Uterus (tissue), 4 donors: ENCODE results near the gene SERPINE1. TPM values are rescaled to one million over a fixed set of nuclear protein-coding genes. Genes with fewer than 3 reads are reported as not detected.
A peak's percentile ranks its signal among the peaks of the same experiment; 100 is the strongest.

Experiments used
- DNase-seq, 2 donors: peaks; one replicate each; pipeline ENCODE4 v3.0.0-alpha.2; 2019 to 2020
- H3K27ac ChIP-seq, 2 donors: fragments of 200-600 bp; sonication (generic); 1 replicate in 1 of 2; 2 replicates in 1 of 2; pipeline ENCODE4 v1.5.1; 2016 to 2018
- H3K27me3 ChIP-seq, 2 donors: fragments of 200-600 bp; sonication (generic); one replicate each; pipeline ENCODE4 v1.5.1; 2018 to 2019; ENCODE audit warnings: control low read depth in 1 of 2
- H3K36me3 ChIP-seq, 2 donors: fragments of 200-600 bp; sonication (generic); one replicate each; pipeline ENCODE4 v1.5.1; 2019; ENCODE audit warnings: control low read depth in 1 of 2
- H3K4me1 ChIP-seq, 2 donors: fragments of 200-600 bp; sonication (generic); one replicate each; pipeline ENCODE4 v1.5.1; 2018 to 2019; ENCODE audit warnings: control low read depth in 1 of 2
- H3K4me3 ChIP-seq, 2 donors: fragments of 200-600 bp; sonication (generic); 1 replicate in 1 of 2; 2 replicates in 1 of 2; pipeline ENCODE4 v1.5.1; 2018 to 2019; ENCODE audit warnings: mild to moderate bottlenecking in 1 of 2
- H3K9me3 ChIP-seq, 2 donors: fragments of 200-600 bp; sonication (generic); one replicate each; pipeline ENCODE4 v1.5.1; 2019; ENCODE audit warnings: control low read depth in 1 of 2
- POLR2A ChIP-seq, 2 donors: fragments of 450-650 bp; IDR thresholded peaks; one replicate each; pipeline ENCODE4 v1.6.1; 2016; ENCODE audit warnings: antibody characterized with exemption in 2 of 2, mild to moderate bottlenecking in 1 of 2, moderate library complexity in 1 of 2
- intact Hi-C: fragments of 100-400 bp; cut with DNase I; formaldehyde crosslinking; loops from one replicate; pipeline ENCODE4 v1.15.1; 2023; ENCODE audit warnings: low total_unique reads
- total RNA-seq, 4 donors: library from RNA; depleted of rRNA in 3 of 4; stranded (reverse); fragments of >200 nt in 3 of 4; gene quantifications; one replicate each; pipeline versions ENCODE4 v1.1.0 to v1.2.4, GENCODE V29; 2014 to 2023
- TF ChIP-seq, protein P1 (sequence below), 4 experiments: fragments of 200-600 bp in 2 of 4; fragments of 450-650 bp in 2 of 4; sonication (generic) in 2 of 4; IDR thresholded peaks; one replicate each; pipeline ENCODE4 v1.5.1; 2016 to 2019; ENCODE audit warnings: antibody characterized with exemption in 4 of 4, mild to moderate bottlenecking in 2 of 4, moderate library complexity in 1 of 4
- donor health status: DM: yes; HTN: yes; CAD: no.

Gene SERPINE1
- total RNA-seq = 10 to 100 TPM in 1 of 4 donors, 1 to 10 TPM in 2, under 1 TPM in 1; 0.51 to 10.6 (median 5.5) TPM

DNA sequence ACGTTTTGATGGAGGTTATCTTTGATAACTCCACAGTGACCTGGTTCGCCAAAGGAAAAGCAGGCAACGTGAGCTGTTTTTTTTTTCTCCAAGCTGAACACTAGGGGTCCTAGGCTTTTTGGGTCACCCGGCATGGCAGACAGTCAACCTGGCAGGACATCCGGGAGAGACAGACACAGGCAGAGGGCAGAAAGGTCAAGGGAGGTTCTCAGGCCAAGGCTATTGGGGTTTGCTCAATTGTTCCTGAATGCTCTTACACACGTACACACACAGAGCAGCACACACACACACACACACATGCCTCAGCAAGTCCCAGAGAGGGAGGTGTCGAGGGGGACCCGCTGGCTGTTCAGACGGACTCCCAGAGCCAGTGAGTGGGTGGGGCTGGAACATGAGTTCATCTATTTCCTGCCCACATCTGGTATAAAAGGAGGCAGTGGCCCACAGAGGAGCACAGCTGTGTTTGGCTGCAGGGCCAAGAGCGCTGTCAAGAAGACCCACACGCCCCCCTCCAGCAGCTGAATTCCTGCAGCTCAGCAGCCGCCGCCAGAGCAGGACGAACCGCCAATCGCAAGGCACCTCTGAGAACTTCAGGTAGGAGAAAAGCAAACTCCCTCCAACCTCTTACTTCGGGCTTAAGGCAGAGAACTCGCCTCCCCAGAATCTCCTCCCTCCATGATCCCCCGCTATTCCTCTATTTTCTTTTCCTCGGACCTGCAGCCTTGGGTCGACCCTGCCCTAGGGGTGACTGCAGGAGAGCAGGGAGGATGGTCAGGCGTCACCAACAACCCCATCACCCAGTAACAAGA lies at the start of gene SERPINE1:
Gene SERPINE1, plus strand, starts transcription at position 454 of the 809 bp plus-strand sequence. CDS start 1,290 bp downstream, outside the sequence.
- Histone ChIP-seq H3K36me3 (no peaks in the 10 kb centered on the region), H3K9me3 (no peaks in the 10 kb centered on the region), H3K4me3 (peak within 1 kb of the TSS in 1 of 2 donors; percentile 18), H3K27ac (peak within 1 kb of the TSS; percentile 66 to 97), H3K27me3 (no peaks in the 10 kb centered on the region), H3K4me1 (peaks cover 0 to 23% of the 10 kb centered on the region in 2 donors)
- intact Hi-C loops = no loop called here
- TF ChIP-seq, protein P1, sequence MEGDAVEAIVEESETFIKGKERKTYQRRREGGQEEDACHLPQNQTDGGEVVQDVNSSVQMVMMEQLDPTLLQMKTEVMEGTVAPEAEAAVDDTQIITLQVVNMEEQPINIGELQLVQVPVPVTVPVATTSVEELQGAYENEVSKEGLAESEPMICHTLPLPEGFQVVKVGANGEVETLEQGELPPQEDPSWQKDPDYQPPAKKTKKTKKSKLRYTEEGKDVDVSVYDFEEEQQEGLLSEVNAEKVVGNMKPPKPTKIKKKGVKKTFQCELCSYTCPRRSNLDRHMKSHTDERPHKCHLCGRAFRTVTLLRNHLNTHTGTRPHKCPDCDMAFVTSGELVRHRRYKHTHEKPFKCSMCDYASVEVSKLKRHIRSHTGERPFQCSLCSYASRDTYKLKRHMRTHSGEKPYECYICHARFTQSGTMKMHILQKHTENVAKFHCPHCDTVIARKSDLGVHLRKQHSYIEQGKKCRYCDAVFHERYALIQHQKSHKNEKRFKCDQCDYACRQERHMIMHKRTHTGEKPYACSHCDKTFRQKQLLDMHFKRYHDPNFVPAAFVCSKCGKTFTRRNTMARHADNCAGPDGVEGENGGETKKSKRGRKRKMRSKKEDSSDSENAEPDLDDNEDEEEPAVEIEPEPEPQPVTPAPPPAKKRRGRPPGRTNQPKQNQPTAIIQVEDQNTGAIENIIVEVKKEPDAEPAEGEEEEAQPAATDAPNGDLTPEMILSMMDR (IDR thresholded peaks at IDR 0.05) = peak in 2 of 4 experiments; percentile 12 to 22
- TF ChIP-seq POLR2A (IDR thresholded peaks at IDR 0.05) = peak; percentile 80 to 88
- DNase-seq = peak; percentile 88 to 94

DNA sequence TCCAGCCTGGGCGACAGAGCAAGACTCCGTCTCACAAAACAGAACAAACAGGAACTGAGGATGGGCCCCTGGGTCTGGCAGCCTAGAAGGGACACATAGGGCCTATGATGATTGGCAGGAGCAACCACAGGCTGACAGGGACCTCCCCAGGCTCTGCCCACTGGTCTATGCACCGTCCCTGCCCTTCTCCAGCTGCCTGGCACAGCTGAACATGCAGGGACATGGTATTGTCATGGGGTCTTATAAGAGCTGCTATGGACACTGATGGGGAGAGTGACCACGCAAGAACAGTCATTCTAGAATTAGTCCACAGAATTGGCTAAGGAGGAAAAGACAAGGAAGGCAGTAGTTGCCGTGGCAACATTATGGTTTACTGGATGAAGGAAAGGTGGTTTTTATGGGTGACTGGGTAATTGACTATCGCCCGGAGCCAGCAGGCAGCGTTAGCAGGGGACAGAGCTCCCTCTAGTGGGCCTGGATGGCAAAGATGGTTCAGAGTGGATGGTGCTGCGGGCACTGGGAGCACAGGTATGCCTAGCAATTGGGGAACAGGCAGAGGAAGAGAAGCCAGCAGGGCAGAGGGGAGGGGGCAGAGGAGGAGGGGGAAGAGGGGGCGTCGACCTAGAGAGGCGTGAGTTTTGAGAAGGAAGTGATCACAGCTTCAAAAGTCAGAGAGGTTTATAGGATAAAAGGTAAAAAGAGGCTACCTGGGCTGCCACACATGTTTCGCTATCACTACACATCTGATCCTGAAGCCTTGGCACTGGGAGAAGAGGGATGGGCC lies 49.4 kb upstream of the SERPINE1 start:
- intact Hi-C loops = no loop called here
- TF ChIP-seq POLR2A (IDR thresholded peaks at IDR 0.05) = no peak
- TF ChIP-seq, protein P1 (IDR thresholded peaks at IDR 0.05) = peak; percentile 70 to 85 (median 74)
- peak; percentile 69 to 72 for DNase-seq
- H3K4me1 ChIP-seq = no peaks in the 10 kb centered on the region
- no peaks in the 10 kb centered on the region for H3K27me3 ChIP-seq
- no peak overlapping the region for H3K27ac ChIP-seq
- H3K4me3 ChIP-seq = no peak overlapping the region
- H3K36me3 ChIP-seq = no peaks in the 10 kb centered on the region
- H3K9me3 ChIP-seq = no peaks in the 10 kb centered on the region

- no peaks in the 10 kb centered on the region for H3K9me3 ChIP-seq
- H3K4me1 ChIP-seq = peaks cover 0 to 4% of the 10 kb centered on the region in 2 donors
- H3K4me3 ChIP-seq = no peak overlapping the region
- intact Hi-C loops = no loop called here
- TF ChIP-seq POLR2A (IDR thresholded peaks at IDR 0.05) = no peak
- TF ChIP-seq, protein P1 (IDR thresholded peaks at IDR 0.05) = no peak
- no peaks in the 10 kb centered on the region for H3K36me3 ChIP-seq
- H3K27ac ChIP-seq = no peak overlapping the region
- DNase-seq = no peak
- no peaks in the 10 kb centered on the region for H3K27me3 ChIP-seq
These were observed 45.5 kb upstream of the SERPINE1 start for GRCh38 chr7:101081432-101081831.

DNA sequence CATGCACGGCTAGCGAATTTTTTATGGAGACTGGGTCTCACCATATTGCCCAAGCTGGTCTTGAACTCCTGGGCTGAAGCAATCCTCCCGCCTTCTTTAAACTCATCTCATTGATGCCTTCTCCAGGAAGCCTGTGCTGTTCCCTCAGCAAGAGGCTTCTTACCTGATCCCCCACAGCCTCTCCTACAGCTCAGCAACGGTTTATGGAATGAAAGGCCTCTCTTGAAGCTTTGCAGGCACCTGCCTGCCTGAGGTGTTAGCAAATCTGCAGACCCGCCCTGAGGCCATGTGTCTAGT lies 42.1 kb upstream of the SERPINE1 start:
- peaks cover 0 to 17% of the 10 kb centered on the region in 2 donors for H3K4me1 ChIP-seq
- no peak for DNase-seq
- H3K36me3 ChIP-seq = no peaks in the 10 kb centered on the region
- intact Hi-C loops = no loop called here
- H3K27ac ChIP-seq = peak overlapping the region; percentile 92 to 97
- H3K9me3 ChIP-seq = no peaks in the 10 kb centered on the region
- TF ChIP-seq, protein P1 (IDR thresholded peaks at IDR 0.05) = no peak
- TF ChIP-seq POLR2A (IDR thresholded peaks at IDR 0.05) = no peak
- H3K27me3 ChIP-seq = no peaks in the 10 kb centered on the region
- H3K4me3 ChIP-seq = peak overlapping the region; percentile 71 to 86
